ENCODE results near the gene TMEM63C. TPM values are rescaled to one million over a fixed set of nuclear protein-coding genes. Genes with fewer than 3 reads are reported as not detected.
"Not testable (repeated sequence)": the region's sequence is repeated elsewhere in the genome, so short reads cannot be mapped to it uniquely, and the experiment has no call there.

Gene TMEM63C
- total RNA-seq, 1 donor from 2014 or later: 1.6 TPM

GRCh38 chr14:77275041-77275580 is 93.5 kb downstream of the TMEM63C start:
- Mint-ChIP-seq H3K36me3 (ENCODE audit: low read depth) (no peaks in the 10 kb centered on the region), H3K9me3 (no peaks in the 10 kb centered on the region), H3K4me1 (ENCODE audit: low read depth) (no peaks in the 10 kb centered on the region), H3K27ac (no peak overlapping the region), H3K27me3 (ENCODE audit: insufficient read depth) (peaks cover 18% of the 10 kb centered on the region), H3K4me3 (no peak overlapping the region)
- DNase-seq (ENCODE audit: low spot score): no peak
- intact Hi-C loops (cut with micrococcal nuclease): no loop called here

- H3K9me3 Mint-ChIP-seq: no peaks in the 10 kb centered on the region
- no peak overlapping the region for H3K4me3 Mint-ChIP-seq
- peaks cover 18% of the 10 kb centered on the region for H3K27me3 Mint-ChIP-seq (ENCODE audit: insufficient read depth)
- H3K36me3 Mint-ChIP-seq (ENCODE audit: low read depth): peaks cover 2% of the 10 kb centered on the region
- H3K27ac Mint-ChIP-seq: no peak overlapping the region
- DNase-seq (ENCODE audit: low spot score): no peak
- no peaks in the 10 kb centered on the region for H3K4me1 Mint-ChIP-seq (ENCODE audit: low read depth)
- intact Hi-C loops (cut with micrococcal nuclease): no loop called here
These were observed 94.0 kb downstream of the TMEM63C start for GRCh38 chr14:77275601-77276017.

GRCh38 chr14:77276295-77276935 is 94.8 kb downstream of the TMEM63C start:
- DNase-seq (ENCODE audit: low spot score): no peak
- Mint-ChIP-seq H3K27ac (no peak overlapping the region), H3K9me3 (no peaks in the 10 kb centered on the region), H3K4me3 (no peak overlapping the region), H3K4me1 (ENCODE audit: low read depth) (no peaks in the 10 kb centered on the region), H3K36me3 (ENCODE audit: low read depth) (peaks cover 2% of the 10 kb centered on the region), H3K27me3 (ENCODE audit: insufficient read depth) (peaks cover 15% of the 10 kb centered on the region)
- intact Hi-C loops (cut with micrococcal nuclease): no loop called here

- no peak overlapping the region for H3K4me3 Mint-ChIP-seq
- DNase-seq (ENCODE audit: low spot score): no peak
- H3K27me3 Mint-ChIP-seq (ENCODE audit: insufficient read depth): peaks cover 10% of the 10 kb centered on the region
- no peaks in the 10 kb centered on the region for H3K4me1 Mint-ChIP-seq (ENCODE audit: low read depth)
- H3K36me3 Mint-ChIP-seq (ENCODE audit: low read depth): peaks cover 2% of the 10 kb centered on the region
- no peak overlapping the region for H3K27ac Mint-ChIP-seq
- H3K9me3 Mint-ChIP-seq: no peaks in the 10 kb centered on the region
- intact Hi-C loops (cut with micrococcal nuclease): no loop called here
These were observed 95.4 kb downstream of the TMEM63C start for GRCh38 chr14:77276959-77277358.

- no peak overlapping the region for H3K27ac Mint-ChIP-seq
- DNase-seq (ENCODE audit: low spot score): no peak
- H3K36me3 Mint-ChIP-seq (ENCODE audit: low read depth): peaks cover 2% of the 10 kb centered on the region
- no peak overlapping the region for H3K4me3 Mint-ChIP-seq
- no peaks in the 10 kb centered on the region for H3K4me1 Mint-ChIP-seq (ENCODE audit: low read depth)
- intact Hi-C loops (cut with micrococcal nuclease): no loop called here
- no peaks in the 10 kb centered on the region for H3K27me3 Mint-ChIP-seq (ENCODE audit: insufficient read depth)
- H3K9me3 Mint-ChIP-seq: no peaks in the 10 kb centered on the region
These were observed 97.0 kb downstream of the TMEM63C start for GRCh38 chr14:77278461-77279230.

GRCh38 chr14:77279719-77280118 is 98.1 kb downstream of the TMEM63C start:
- Mint-ChIP-seq H3K27me3 (ENCODE audit: insufficient read depth) (no peaks in the 10 kb centered on the region), H3K4me3 (no peak overlapping the region), H3K9me3 (no peaks in the 10 kb centered on the region), H3K27ac (no peak overlapping the region), H3K36me3 (ENCODE audit: low read depth) (peaks cover 4% of the 10 kb centered on the region), H3K4me1 (ENCODE audit: low read depth) (no peaks in the 10 kb centered on the region)
- intact Hi-C loops (cut with micrococcal nuclease): no loop called here
- DNase-seq (ENCODE audit: low spot score): no peak

- intact Hi-C loops (cut with micrococcal nuclease); H3K27ac Mint-ChIP-seq; H3K9me3 Mint-ChIP-seq; H3K4me3 Mint-ChIP-seq; H3K4me1 Mint-ChIP-seq (ENCODE audit: low read depth); H3K27me3 Mint-ChIP-seq (ENCODE audit: insufficient read depth); DNase-seq (ENCODE audit: low spot score); H3K36me3 Mint-ChIP-seq (ENCODE audit: low read depth): not testable (repeated sequence)
These were observed 99.3 kb downstream of the TMEM63C start for GRCh38 chr14:77280921-77281320.

- DNase-seq (ENCODE audit: low spot score): no peak
- Mint-ChIP-seq H3K27me3 (ENCODE audit: insufficient read depth) (no peaks in the 10 kb centered on the region), H3K9me3 (no peaks in the 10 kb centered on the region), H3K4me3 (no peak overlapping the region), H3K36me3 (ENCODE audit: low read depth) (peaks cover 4% of the 10 kb centered on the region), H3K27ac (no peak overlapping the region), H3K4me1 (ENCODE audit: low read depth) (no peaks in the 10 kb centered on the region)
- intact Hi-C loops (cut with micrococcal nuclease): no loop called here
These were observed 100.3 kb downstream of the TMEM63C start for GRCh38 chr14:77281852-77282410.

GRCh38 chr14:77284066-77284465 is 102.5 kb downstream of the TMEM63C start:
- Mint-ChIP-seq H3K36me3 (ENCODE audit: low read depth) (peaks cover 4% of the 10 kb centered on the region), H3K4me1 (ENCODE audit: low read depth) (no peaks in the 10 kb centered on the region), H3K27me3 (ENCODE audit: insufficient read depth) (no peaks in the 10 kb centered on the region), H3K4me3 (no peak overlapping the region), H3K27ac (no peak overlapping the region), H3K9me3 (no peaks in the 10 kb centered on the region)
- DNase-seq (ENCODE audit: low spot score): no peak
- intact Hi-C loops (cut with micrococcal nuclease): no loop called here

- H3K9me3 Mint-ChIP-seq: no peaks in the 10 kb centered on the region
- no peak overlapping the region for H3K27ac Mint-ChIP-seq
- no peak for DNase-seq (ENCODE audit: low spot score)
- intact Hi-C loops (cut with micrococcal nuclease): no loop called here
- no peaks in the 10 kb centered on the region for H3K27me3 Mint-ChIP-seq (ENCODE audit: insufficient read depth)
- H3K4me3 Mint-ChIP-seq: no peak overlapping the region
- peaks cover 4% of the 10 kb centered on the region for H3K36me3 Mint-ChIP-seq (ENCODE audit: low read depth)
- H3K4me1 Mint-ChIP-seq (ENCODE audit: low read depth): no peaks in the 10 kb centered on the region
These were observed 102.9 kb downstream of the TMEM63C start for GRCh38 chr14:77284466-77284865.

- H3K36me3 Mint-ChIP-seq (ENCODE audit: low read depth): peaks cover 2% of the 10 kb centered on the region
These were observed 105.0 kb downstream of the TMEM63C start for GRCh38 chr14:77286576-77286975.

GRCh38 chr14:77290705-77291104 is 109.1 kb downstream of the TMEM63C start:
- Mint-ChIP-seq H3K9me3 (no peaks in the 10 kb centered on the region), H3K4me1 (ENCODE audit: low read depth) (no peaks in the 10 kb centered on the region), H3K27me3 (ENCODE audit: insufficient read depth) (no peaks in the 10 kb centered on the region), H3K4me3 (no peak overlapping the region), H3K27ac (no peak overlapping the region), H3K36me3 (ENCODE audit: low read depth) (no peaks in the 10 kb centered on the region)
- intact Hi-C loops (cut with micrococcal nuclease): no loop called here
- DNase-seq (ENCODE audit: low spot score): no peak

More at GRCh38 chr14:77286576-77286975, 105.0 kb downstream of the TMEM63C start:
- intact Hi-C loops (cut with micrococcal nuclease): no loop called here
- H3K4me3 Mint-ChIP-seq: no peak overlapping the region
- DNase-seq (ENCODE audit: low spot score): no peak
- H3K9me3 Mint-ChIP-seq: no peaks in the 10 kb centered on the region
- H3K4me1 Mint-ChIP-seq (ENCODE audit: low read depth): no peaks in the 10 kb centered on the region
- H3K27ac Mint-ChIP-seq: no peak overlapping the region
- H3K27me3 Mint-ChIP-seq (ENCODE audit: insufficient read depth): no peaks in the 10 kb centered on the region

GRCh38 chr14:77296155-77296554 is 114.6 kb downstream of the TMEM63C start:
- no peak overlapping the region for H3K27ac Mint-ChIP-seq
- H3K9me3 Mint-ChIP-seq: no peaks in the 10 kb centered on the region
- intact Hi-C loops (cut with micrococcal nuclease): no loop called here
- no peak for DNase-seq (ENCODE audit: low spot score)
- no peaks in the 10 kb centered on the region for H3K27me3 Mint-ChIP-seq (ENCODE audit: insufficient read depth)
- no peaks in the 10 kb centered on the region for H3K4me1 Mint-ChIP-seq (ENCODE audit: low read depth)
- no peak overlapping the region for H3K4me3 Mint-ChIP-seq
- H3K36me3 Mint-ChIP-seq (ENCODE audit: low read depth): peaks cover 3% of the 10 kb centered on the region

Data from activated T-helper 1 cell treated with anti-CD3 and anti-CD28 coated beads, Interleukin-12 subunit alpha, Interleukin-12 subunit beta, Interleukin-2, Interleukin-4 antibody, amounts not matched to agents 30 ng/mL and 10 ng/mL and 1 ng/mL, durations not matched to agents 14 hours and 24 hours and 36 hours (primary cell).